HepG2 (cell line): Measurements from ENCODE around the gene PSMD12. TPM values are rescaled to one million over a fixed set of nuclear protein-coding genes. Genes with fewer than 3 reads are reported as not detected.

Source experiments
- DNMT3B ChIP-seq: conservative IDR thresholded peaks from 2 replicates; pipeline ENCODE4 v1.6.1; 2016; ENCODE audit warnings: missing biosample characterization, control low read depth
- EZH2 ChIP-seq: conservative IDR thresholded peaks from 2 replicates; pipeline ENCODE4 v1.6.1; 2012; ENCODE audit warnings: mild to moderate bottlenecking, low read depth, low read length, moderate library complexity
- GMEB2 ChIP-seq: IDR thresholded peaks from 2 replicates; pipeline ENCODE4 v1.6.1; 2016; ENCODE audit warnings: missing biosample characterization, missing genetic modification reagents, low read depth
- HOXA9 ChIP-seq: sonication (generic); formaldehyde crosslinking; IDR thresholded peaks from 2 replicates; pipeline ENCODE4 v1.8.1; 2022; ENCODE audit warnings: missing genetic modification reagents, mild to moderate bottlenecking, moderate library complexity, borderline replicate concordance
- MAF1 ChIP-seq: sonication (generic); formaldehyde crosslinking; IDR thresholded peaks from 2 replicates; pipeline ENCODE4 v1.5.0; 2020; ENCODE audit warnings: missing genetic modification reagents, borderline replicate concordance
- MAFF ChIP-seq: IDR thresholded peaks from 2 replicates; pipeline ENCODE4 v1.6.1; 2011; ENCODE audit warnings: low read depth, low read length, improper control_type of control experiment
- PRMT3 ChIP-seq: sonication (generic); formaldehyde crosslinking; IDR thresholded peaks from 2 replicates; pipeline ENCODE4 v1.8.1; 2022; ENCODE audit warnings: low read depth, mild to moderate bottlenecking, moderate library complexity, missing genetic modification reagents, borderline replicate concordance
- SKIL ChIP-seq: sonication (generic); formaldehyde crosslinking; IDR thresholded peaks from 2 replicates; pipeline ENCODE4 v1.8.0; 2022; ENCODE audit warnings: missing genetic modification reagents, mild to moderate bottlenecking, moderate library complexity, borderline replicate concordance
- THYN1 ChIP-seq: sonication (generic); formaldehyde crosslinking; IDR thresholded peaks from 2 replicates; pipeline ENCODE4 v1.8.1; 2023; ENCODE audit warnings: low read depth, mild to moderate bottlenecking, moderate library complexity, missing genetic modification reagents, borderline replicate concordance
- TIGD3 ChIP-seq: sonication (generic); formaldehyde crosslinking; IDR thresholded peaks from 2 replicates; pipeline ENCODE4 v1.5.1; 2020; ENCODE audit warnings: mild to moderate bottlenecking, missing genetic modification reagents, borderline replicate concordance
- TOE1 ChIP-seq: sonication (generic); formaldehyde crosslinking; IDR thresholded peaks from 2 replicates; pipeline ENCODE4 v1.4.0; 2020; ENCODE audit warnings: mild to moderate bottlenecking, missing genetic modification reagents
- TOPORS ChIP-seq: sonication (generic); formaldehyde crosslinking; IDR thresholded peaks from 2 replicates; pipeline ENCODE4 v1.8.0; 2023; ENCODE audit warnings: mild to moderate bottlenecking, missing genetic modification reagents
- ZBTB34 ChIP-seq: sonication (generic); formaldehyde crosslinking; IDR thresholded peaks from 2 replicates; pipeline ENCODE4 v1.8.0; 2022; ENCODE audit warnings: mild to moderate bottlenecking, missing genetic modification reagents
- ZNF124 ChIP-seq: sonication (generic); formaldehyde crosslinking; IDR thresholded peaks from 2 replicates; pipeline ENCODE4 v1.4.0; 2020; ENCODE audit warnings: missing genetic modification reagents
- ZNF136 ChIP-seq: sonication (generic); formaldehyde crosslinking; IDR thresholded peaks from 2 replicates; pipeline ENCODE4 v1.8.1; 2022; ENCODE audit warnings: low read depth, mild to moderate bottlenecking, moderate library complexity, missing genetic modification reagents
- ZNF24 ChIP-seq: fragments of 450-650 bp; IDR thresholded peaks from 2 replicates; pipeline ENCODE4 v1.6.1; 2017; ENCODE audit warnings: antibody characterized with exemption, mild to moderate bottlenecking
- ZNF430 ChIP-seq: sonication (generic); formaldehyde crosslinking; IDR thresholded peaks from 2 replicates; pipeline ENCODE4 v1.9.0; 2021; ENCODE audit warnings: mild to moderate bottlenecking, missing genetic modification reagents
- ZNF569 ChIP-seq: sonication (generic); formaldehyde crosslinking; IDR thresholded peaks from 2 replicates; pipeline ENCODE4 v1.5.0; 2020; ENCODE audit warnings: mild to moderate bottlenecking, missing genetic modification reagents, moderate library complexity, borderline replicate concordance
- ZNF710 ChIP-seq: sonication (generic); formaldehyde crosslinking; IDR thresholded peaks from 2 replicates; pipeline ENCODE4 v1.5.0; 2020; ENCODE audit warnings: mild to moderate bottlenecking, missing genetic modification reagents, borderline replicate concordance
- ZNF777 ChIP-seq: sonication (generic); formaldehyde crosslinking; IDR thresholded peaks from 2 replicates; pipeline ENCODE4 v1.4.0; 2020; ENCODE audit warnings: missing genetic modification reagents
- polyA plus RNA-seq, 8 experiments: library from polyadenylated mRNA; depleted of rRNA in 3 of 8; stranded (reverse) in 7 of 8; unstranded in 1 of 8; fragments of >200 nt; fragmentation: Illumina TruSeq in 4 of 8; extraction: Trizol in 4 of 8; gene quantifications; 2 replicates each; pipeline versions ENCODE4 v1.2.1 to v1.2.3, GENCODE V29; 2011 to 2016; ENCODE audit warnings: low read depth in 4 of 8, missing spikeins in 1 of 8, mixed read lengths in 1 of 8; ENCODE audit not compliant: insufficient read depth in 1 of 8
- total RNA-seq, 5 experiments: library from RNA; depleted of rRNA; stranded (reverse); fragments of >200 nt; fragmentation: Illumina TruSeq; extraction: Trizol; gene quantifications; 2 replicates each; pipeline ENCODE4 v1.2.3, GENCODE V29; 2016; ENCODE audit warnings: low read depth in 1 of 5

PSMD12 gene
- total and polyA plus RNA-seq, 2 of the 13 experiments (the other 11 are each of a cell fraction or from before 2014, with no cell fraction given), result 27.4 to 71.7 TPM

GRCh38 chr17:67293251-67294203 lies 72.8 kb downstream of the PSMD12 start (continued):
- TF ChIP-seq TIGD3, result no peak
- TF ChIP-seq ZNF136, result no peak
- no peak for TF ChIP-seq DNMT3B (CRISPR knock-in tag)
- TF ChIP-seq MAFF, result no peak
- no peak for TF ChIP-seq PRMT3
- TF ChIP-seq TOE1 (CRISPR knock-in tag), result no peak
- peak; percentile 46; the same call in 1 of the 2 replicates for TF ChIP-seq ZNF710 (CRISPR knock-in tag)
- no peak for TF ChIP-seq EZH2
- TF ChIP-seq ZNF430 (CRISPR knock-in tag), result no peak
- TF ChIP-seq ZNF569 (CRISPR knock-in tag), result no peak
- no peak for TF ChIP-seq ZNF777 (CRISPR knock-in tag)
- no peak for TF ChIP-seq THYN1 (CRISPR knock-in tag)
- no peak for TF ChIP-seq HOXA9 (CRISPR knock-in tag)
- TF ChIP-seq SKIL (CRISPR knock-in tag), result no peak
- TF ChIP-seq ZNF24, result no peak
- no peak for TF ChIP-seq ZNF124
- TF ChIP-seq ZBTB34 (CRISPR knock-in tag), result no peak
- TF ChIP-seq TOPORS (CRISPR knock-in tag), result no peak
- no peak for TF ChIP-seq GMEB2 (CRISPR knock-in tag)
- no peak for TF ChIP-seq MAF1 (CRISPR knock-in tag)
